Measurements from ENCODE around the gene DUOXA2.

The DUOXA2 gene

DNA sequence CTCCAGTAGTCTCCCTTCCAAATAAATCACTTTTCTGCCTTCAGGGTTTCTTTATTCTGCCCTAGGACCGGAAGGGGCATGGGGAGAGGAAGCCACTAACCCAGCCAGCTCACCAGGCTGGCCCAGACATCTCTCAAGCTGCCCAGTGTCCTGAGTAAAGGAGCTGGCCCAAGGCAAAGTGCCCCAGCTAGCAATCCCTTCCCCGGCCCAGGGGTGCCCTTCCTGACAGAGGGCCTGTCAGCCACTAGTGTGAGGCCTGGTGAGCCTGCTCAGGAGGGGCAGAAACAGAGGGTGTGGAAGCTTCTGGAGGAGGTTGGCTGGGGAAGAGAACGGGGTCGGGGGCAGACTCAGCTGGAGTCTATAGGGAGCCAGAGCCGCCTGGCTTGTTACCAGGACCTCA lies 51.4 kb downstream of the DUOXA2 start:
- DNase-seq: no peak

DNA sequence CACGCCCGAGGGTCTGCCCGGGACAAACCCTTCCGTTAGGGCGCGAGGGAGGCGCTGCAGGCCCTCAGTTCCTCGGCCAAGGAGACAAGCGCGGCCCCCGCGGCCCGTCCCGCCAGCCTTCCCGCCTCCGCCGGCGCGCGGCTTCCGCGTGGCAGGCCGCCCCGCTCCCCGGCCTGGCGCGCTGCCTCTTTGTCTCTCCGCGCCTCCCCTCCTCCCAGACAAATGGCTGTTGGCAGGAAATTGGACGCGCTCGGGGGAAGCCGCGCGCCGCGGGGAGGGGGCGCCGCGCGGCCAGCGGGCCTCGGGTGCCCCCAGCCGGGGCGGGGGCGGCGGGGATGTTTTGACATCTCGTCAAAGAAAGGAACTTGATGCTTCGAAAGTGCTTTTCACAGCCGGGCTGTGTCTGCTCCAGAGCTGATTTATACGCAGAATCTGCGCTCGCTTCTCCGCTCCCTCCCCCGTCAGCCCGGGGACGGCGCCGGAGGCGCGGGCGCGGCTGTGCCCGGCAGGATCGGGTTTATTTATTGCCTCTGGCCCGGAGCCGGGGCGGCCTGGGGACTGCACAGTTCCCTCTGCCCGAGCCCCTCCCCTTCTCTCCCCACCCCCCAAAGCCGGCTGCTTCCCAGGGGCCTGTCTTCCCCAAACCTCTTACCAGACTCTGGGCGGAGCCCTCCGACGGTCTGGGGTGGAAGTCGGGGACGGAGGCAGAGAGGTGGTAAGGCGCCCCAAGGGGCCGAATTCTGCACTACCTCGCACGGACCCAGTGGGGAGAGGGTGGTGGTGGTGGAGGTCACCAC lies 52.9 kb downstream of the DUOXA2 start:
- DNase-seq: peak; percentile 82

DNA sequence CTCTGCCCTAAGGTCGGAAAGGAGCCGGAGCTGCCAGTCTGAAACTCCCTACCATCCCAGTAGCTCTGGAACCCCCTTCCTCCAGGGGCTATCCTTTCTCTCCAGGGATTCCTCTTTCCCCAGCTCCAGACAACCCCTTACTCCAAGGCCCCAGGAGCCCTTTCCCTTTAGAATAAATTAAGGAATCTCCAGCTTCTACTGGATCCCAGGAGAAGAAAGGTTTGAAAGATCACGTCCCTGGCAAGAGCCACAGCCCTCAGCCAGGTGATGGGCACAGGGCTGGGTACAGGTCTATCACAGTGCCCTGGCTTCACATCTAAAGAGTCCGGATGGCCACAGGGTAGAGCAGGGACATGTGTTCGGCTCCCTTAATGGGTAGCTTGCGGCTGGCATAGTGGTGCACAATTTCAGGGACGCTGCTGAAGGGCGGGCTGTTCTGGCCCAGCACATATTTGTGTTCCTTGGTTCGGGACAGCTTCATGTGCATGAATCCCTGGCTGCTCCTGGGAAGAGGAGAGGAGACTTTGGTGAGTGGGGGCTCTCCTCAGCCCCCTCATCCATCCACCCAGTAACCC lies 53.6 kb downstream of the DUOXA2 start:
- no peak for DNase-seq
